Cardiac septum (tissue), 1 donor: Measurements from ENCODE around the gene PDE6C. TPM values are rescaled to one million over a fixed set of nuclear protein-coding genes. Genes with fewer than 3 reads are reported as not detected.

ENCODE experiments used
- DNase-seq: peaks from one replicate; pipeline ENCODE4 v3.0.0-alpha.2; 2020; ENCODE audit warnings: low spot score
- intact Hi-C: fragments of 100-400 bp; cut with DNase I; formaldehyde crosslinking; loops from one replicate; pipeline ENCODE4 v1.14.0; 2022
- total RNA-seq: library from RNA; stranded (reverse); fragmentation: NEBNext Ultra II Directional; extraction: Animal tissue kit (Norgen Biotek cat#: 25700); gene quantifications from one replicate; pipeline ENCODE4 v1.2.1, GENCODE V29; 2021
- donor health status: DM: no; HTN: no; CAD: no.

PDE6C gene
- total RNA-seq, 1 donor from 2014 or later, result not detected

GRCh38 chr10:93622942-93623341, 10.6 kb downstream of the PDE6C start:
- no peak for DNase-seq
- intact Hi-C loops, result no loop called here

GRCh38 chr10:93628858-93629257, 16.5 kb downstream of the PDE6C start:
- intact Hi-C loops, result no loop called here

DNA sequence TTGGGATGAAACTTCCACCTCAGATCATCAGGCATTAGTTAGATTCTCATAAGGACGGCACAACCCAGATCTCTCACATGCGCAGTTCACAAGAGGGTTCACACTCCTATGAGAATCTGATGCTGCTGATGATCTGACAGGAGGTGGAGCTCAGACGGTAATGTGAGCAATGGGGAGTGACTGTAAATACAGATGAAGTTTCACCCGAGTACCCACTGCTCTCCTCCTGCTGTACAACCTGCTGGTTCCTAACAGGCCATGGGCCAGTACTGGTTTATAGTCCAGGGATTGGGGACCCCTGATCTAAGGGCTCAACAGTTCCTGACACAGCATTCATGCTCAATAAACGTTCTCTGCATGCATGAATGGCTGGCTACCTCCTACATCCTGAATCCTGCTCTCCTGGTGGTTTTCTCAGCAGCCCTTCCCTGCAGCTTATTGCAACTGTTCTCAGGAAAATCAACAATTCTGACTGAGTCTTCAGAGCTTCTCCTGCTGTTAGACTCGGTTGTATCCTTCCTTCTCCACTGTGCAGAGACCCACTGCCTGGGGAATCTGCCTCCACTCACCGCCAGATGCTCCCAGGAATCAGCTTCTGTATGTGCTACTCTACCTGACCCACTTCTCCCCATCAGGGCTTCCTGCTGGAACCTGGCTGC, 17.4 kb downstream of the PDE6C start:
- no peak for DNase-seq
- intact Hi-C loops, result no loop called here

More at GRCh38 chr10:93628858-93629257, 16.5 kb downstream of the PDE6C start:
- no peak for DNase-seq

- intact Hi-C loops, result no loop called here
- DNase-seq, result no peak
Measured at GRCh38 chr10:93630625-93631557, 18.6 kb downstream of the PDE6C start.

- no peak for DNase-seq
- intact Hi-C loops, result no loop called here
Measured at GRCh38 chr10:93639791-93640190, 27.5 kb downstream of the PDE6C start.

GRCh38 chr10:93652857-93653256, 40.5 kb downstream of the PDE6C start:
- no peak for DNase-seq
- intact Hi-C loops, result no loop called here

DNA sequence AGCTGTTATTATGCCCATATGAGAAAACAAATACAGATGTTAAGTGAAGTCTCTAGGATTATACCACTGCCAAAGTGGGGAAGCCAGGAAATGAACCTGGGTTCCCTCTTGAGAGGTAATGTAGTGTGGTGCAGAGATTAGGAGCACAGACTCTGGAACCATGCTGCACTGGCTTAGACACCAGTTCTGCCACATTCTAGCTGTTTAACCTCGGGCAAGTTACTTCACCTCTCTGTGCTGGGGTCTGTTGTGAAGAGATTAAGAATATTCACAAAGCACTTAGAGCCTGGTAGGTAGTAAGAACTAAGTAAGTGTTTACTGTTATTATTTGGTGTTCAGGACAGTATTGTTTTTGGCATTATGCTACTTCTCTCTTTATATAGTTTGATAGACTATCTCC, 41.9 kb downstream of the PDE6C start:
- intact Hi-C loops, result no loop called here
- no peak for DNase-seq

DNA sequence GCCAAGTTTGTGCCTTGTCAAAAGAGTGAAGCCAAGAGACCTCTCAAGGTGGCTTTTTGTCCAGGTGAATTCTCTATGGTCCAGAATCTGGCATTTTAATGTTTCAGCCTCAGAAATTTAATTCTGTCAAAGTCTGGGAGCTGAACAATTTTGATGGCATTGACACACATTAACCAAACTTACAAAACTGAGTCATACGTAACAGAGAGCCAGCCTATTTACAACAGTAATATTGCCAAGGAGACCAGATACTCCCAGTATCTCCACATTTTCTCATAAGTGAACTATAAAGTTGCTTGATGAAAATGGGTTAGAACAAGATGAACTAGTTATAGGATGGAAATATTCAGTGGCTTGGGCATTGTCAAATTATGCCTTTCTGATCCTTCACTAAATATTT, 43.8 kb downstream of the PDE6C start:
- intact Hi-C loops, result no loop called here
- DNase-seq, result no peak

- intact Hi-C loops, result no loop called here
- DNase-seq, result no peak
Measured at GRCh38 chr10:93657757-93658156, 45.4 kb downstream of the PDE6C start.

GRCh38 chr10:93666030-93666429, 53.7 kb downstream of the PDE6C start:
- intact Hi-C loops, result no loop called here
- no peak for DNase-seq

DNA sequence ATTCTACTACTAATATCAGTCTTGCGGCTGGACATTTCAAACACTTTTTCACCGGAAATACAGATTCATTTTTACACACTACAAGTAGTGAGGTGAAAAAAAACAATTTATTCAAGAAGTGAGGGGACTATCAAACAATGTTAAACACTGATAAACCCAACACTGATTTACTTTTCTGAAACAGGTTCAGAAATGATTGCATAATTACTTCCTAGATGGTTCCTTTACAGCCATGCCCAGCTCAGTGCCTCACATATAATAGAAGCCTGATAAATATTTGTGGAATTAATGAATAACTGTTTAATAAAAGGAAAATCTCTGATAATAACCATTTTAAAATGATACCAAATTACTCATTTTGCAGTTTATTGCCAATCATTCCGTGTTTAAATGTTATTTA, 55.5 kb downstream of the PDE6C start:
- intact Hi-C loops, result no loop called here
- DNase-seq, result no peak

DNA sequence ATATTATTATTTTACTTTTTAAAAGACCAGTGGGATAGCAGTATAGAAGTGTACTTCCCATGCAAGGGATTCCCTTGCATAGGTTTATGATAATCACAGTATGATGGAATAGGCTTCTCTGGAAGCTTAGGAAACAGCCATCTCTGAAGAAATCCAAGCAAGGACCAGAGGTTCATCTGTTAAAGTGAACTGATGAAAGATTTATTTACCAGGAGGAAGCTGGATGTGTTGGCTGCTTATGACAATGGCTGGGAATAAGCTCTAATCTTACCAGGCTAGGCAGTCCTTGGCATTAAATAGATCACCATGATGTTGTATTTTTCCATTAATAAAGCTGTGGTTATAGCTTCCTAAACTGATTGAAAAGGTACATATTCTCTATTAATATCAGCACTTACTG, 58.0 kb downstream of the PDE6C start:
- DNase-seq, result no peak

GRCh38 chr10:93671042-93671441, 58.7 kb downstream of the PDE6C start:
- DNase-seq, result no peak
- intact Hi-C loops, result no loop called here

More for the DNA sequence above, 58.0 kb downstream of the PDE6C start:
- intact Hi-C loops, result no loop called here

GRCh38 chr10:93672022-93672678, 59.8 kb downstream of the PDE6C start:
- no peak for DNase-seq
- intact Hi-C loops, result no loop called here

DNA sequence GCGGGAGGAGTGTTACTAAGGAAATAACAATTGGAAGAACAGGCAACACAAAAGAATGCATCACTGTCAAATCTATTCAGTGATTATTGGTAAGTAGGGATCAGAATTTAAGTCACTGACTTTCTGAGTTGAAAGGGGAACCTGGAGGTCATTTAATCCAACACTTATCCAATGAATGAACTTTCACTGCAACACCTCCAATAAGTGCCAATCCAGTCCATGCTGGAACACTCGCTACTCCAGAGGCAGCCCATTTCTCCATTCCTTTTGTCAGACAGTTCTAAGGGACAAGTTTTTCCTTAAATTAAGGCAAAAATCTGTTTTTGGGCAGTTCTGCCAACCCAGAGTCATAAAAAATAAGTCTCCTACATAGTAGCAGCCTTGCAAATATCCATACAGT, 60.6 kb downstream of the PDE6C start:
- intact Hi-C loops, result no loop called here
- DNase-seq, result no peak

DNA sequence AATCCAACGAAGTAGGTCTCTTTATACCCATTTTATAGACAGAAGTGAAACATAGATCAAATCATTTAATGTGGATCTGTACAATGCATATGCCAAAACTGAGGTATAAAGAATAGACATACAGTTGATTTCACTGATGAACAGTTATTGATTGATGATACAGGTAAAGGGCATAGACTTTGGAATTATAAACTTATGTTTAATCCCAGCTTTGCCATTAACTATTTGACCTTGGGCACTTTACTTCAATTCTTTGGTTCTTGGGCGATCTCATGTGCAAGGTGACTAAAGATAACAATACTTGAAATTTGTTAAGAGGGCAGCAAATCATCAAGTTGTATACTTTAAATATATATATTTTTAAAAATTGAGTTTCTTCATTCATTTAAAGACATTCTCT, 61.5 kb downstream of the PDE6C start:
- intact Hi-C loops, result no loop called here
- DNase-seq, result no peak

DNA sequence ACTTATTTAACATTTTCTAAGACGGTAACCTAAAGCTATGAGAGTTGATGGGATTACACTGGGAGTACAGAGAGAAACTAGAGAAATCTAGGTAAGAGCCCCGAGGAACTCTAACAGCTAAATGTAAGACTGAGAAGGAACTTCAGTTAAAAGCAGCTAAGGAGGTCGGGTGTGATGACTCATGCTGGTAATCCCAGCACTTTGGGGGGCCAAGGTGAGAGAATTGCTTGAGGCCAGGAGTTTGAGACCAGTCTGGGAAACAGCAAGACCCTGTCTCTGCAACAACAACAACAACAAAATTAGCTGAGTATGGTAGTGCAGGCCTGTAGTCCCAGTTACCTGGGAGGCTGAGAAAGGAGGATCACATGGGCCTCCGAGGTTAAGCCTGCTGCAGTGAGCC, 66.0 kb downstream of the PDE6C start:
- intact Hi-C loops, result no loop called here
- no peak for DNase-seq

GRCh38 chr10:93678805-93679587, 66.7 kb downstream of the PDE6C start:
- intact Hi-C loops, result no loop called here
- no peak for DNase-seq

GRCh38 chr10:93680412-93681047, 68.2 kb downstream of the PDE6C start:
- intact Hi-C loops, result loop anchor here (2.0 kb wide), 1 partner anchor 126 kb away; no protein-coding TSS in a partner anchor

More at GRCh38 chr10:93680412-93681047, 68.2 kb downstream of the PDE6C start:
- DNase-seq, result no peak
